A673 (cell line): ENCODE measurements around the gene DBX1.

ENCODE experiments used
- EZH2 ChIP-seq: fragments of 200-600 bp; sonication (generic); IDR thresholded peaks from 2 replicates; pipeline ENCODE4 v1.6.1; 2017; ENCODE audit warnings: borderline replicate concordance, low read depth, mild to moderate bottlenecking, mixed read lengths, antibody characterized with exemption, low read length; ENCODE audit not compliant: poor library complexity, severe bottlenecking
- TF ChIP-seq, protein P1 (sequence below): fragments of 300-800, 200-600 bp; sonication (generic); conservative IDR thresholded peaks from 2 replicates; pipeline ENCODE4 v1.5.1; 2017; ENCODE audit warnings: low read depth, mild to moderate bottlenecking, antibody characterized with exemption, low read length, moderate library complexity, mixed read lengths

DNA sequence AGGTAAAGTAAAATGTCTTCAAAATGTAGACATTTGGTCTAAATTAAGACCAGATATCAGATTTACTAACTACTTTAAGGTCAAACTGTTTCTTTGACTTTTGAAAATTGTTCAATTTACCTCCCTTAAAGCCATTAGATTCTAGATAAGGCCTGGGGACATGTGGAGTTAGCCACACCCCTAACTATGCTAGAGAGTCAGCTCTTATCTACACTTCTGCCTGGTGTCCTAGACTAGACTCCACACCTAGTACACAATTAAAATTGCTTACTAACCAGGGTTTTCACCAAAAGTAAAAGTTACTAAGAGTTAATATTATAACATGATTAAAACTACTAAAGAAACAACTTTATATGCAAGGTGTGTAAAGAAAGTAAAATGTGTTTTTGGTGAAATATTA is 43.6 kb upstream of the DBX1 start:
- TF ChIP-seq, protein P1, sequence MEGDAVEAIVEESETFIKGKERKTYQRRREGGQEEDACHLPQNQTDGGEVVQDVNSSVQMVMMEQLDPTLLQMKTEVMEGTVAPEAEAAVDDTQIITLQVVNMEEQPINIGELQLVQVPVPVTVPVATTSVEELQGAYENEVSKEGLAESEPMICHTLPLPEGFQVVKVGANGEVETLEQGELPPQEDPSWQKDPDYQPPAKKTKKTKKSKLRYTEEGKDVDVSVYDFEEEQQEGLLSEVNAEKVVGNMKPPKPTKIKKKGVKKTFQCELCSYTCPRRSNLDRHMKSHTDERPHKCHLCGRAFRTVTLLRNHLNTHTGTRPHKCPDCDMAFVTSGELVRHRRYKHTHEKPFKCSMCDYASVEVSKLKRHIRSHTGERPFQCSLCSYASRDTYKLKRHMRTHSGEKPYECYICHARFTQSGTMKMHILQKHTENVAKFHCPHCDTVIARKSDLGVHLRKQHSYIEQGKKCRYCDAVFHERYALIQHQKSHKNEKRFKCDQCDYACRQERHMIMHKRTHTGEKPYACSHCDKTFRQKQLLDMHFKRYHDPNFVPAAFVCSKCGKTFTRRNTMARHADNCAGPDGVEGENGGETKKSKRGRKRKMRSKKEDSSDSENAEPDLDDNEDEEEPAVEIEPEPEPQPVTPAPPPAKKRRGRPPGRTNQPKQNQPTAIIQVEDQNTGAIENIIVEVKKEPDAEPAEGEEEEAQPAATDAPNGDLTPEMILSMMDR: no peak
- no peak for TF ChIP-seq EZH2
